Endothelial cell of umbilical vein (primary cell): ENCODE measurements around the gene SCD. TPM values are rescaled to one million over a fixed set of nuclear protein-coding genes. Genes with fewer than 3 reads are reported as not detected.

ENCODE experiments used
- BruUV-seq: library from RNA; stranded (reverse); fragments of 400-500 nt; replicated peaks from 2 replicates; lab custom pipeline; 2021; lab: Mats Ljungman, UMichigan
- CTCF ChIA-PET: fragments of 300-600, 350-600 bp; sonication (Branson Sonifier 250); formaldehyde crosslinking; loops from one replicate; lab custom pipeline; 2021; ENCODE audit warnings: antibody characterized with exemption, inconsistent platforms; lab: Charles Lee
- POLR2A ChIA-PET: fragments of 300-600, 350-600 bp; sonication (Branson Sonifier 250); formaldehyde crosslinking; loops from one replicate; lab custom pipeline; 2021; ENCODE audit warnings: antibody characterized with exemption, inconsistent platforms; lab: Charles Lee
- DNase-seq: peaks from one replicate; pipeline ENCODE4 v3.0.0-alpha.2; 2011; ENCODE audit warnings: low read depth, low spot score
- FAIRE-seq: peaks from 2 replicates; lab custom pipeline; 2011; peaks lifted over from hg19 to GRCh38; lab: Jason Lieb, UNC
- H2AFZ ChIP-seq: 2 replicates; pipeline ENCODE4 v1.6.0; 2012; ENCODE audit warnings: low read depth, low read length, control low read depth, inconsistent platforms
- H3K27ac ChIP-seq: 2 replicates; pipeline ENCODE4 v1.5.1; 2011; ENCODE audit warnings: low read depth, mild to moderate bottlenecking, control low read depth, low read length, moderate library complexity; ENCODE audit not compliant: insufficient read depth
- H3K27me3 ChIP-seq, 2 experiments: 2 replicates each; pipeline versions ENCODE4 v1.6.0 to v1.6.1; 2011; ENCODE audit warnings: low read length in 2 of 2, mixed read lengths in 1 of 2; ENCODE audit not compliant: control insufficient read depth in 2 of 2, insufficient read depth in 2 of 2
- H3K36me3 ChIP-seq, 2 experiments: 2 replicates in 1 of 2; 3 replicates in 1 of 2; pipeline ENCODE4 v1.5.1; 2011; ENCODE audit warnings: low read length in 2 of 2, mild to moderate bottlenecking in 1 of 2, moderate library complexity in 1 of 2; ENCODE audit not compliant: control insufficient read depth in 2 of 2, insufficient read depth in 2 of 2; ENCODE audit errors: extremely low read depth in 1 of 2
- H3K4me1 ChIP-seq: 3 replicates; pipeline ENCODE4 v1.5.1; 2011; ENCODE audit warnings: mild to moderate bottlenecking, low read length; ENCODE audit not compliant: control insufficient read depth, insufficient read depth; ENCODE audit errors: extremely low read depth
- H3K4me2 ChIP-seq: 2 replicates; pipeline ENCODE4 v1.6.1; 2011; ENCODE audit warnings: low read length, control low read depth, mixed read lengths; ENCODE audit not compliant: insufficient read depth
- H3K4me3 ChIP-seq, 3 experiments: fragments of 200-600 bp in 1 of 3; sonication (generic), shearing (Covaris generic) in 1 of 3; replicated peaks in 1 of 3; 2 replicates each; pipeline ENCODE4 v1.5.1; 2011 to 2016; ENCODE audit warnings: control low read depth in 3 of 3, low read length in 3 of 3, mild to moderate bottlenecking in 2 of 3, inconsistent platforms in 1 of 3, low read depth in 1 of 3, moderate library complexity in 1 of 3; ENCODE audit not compliant: insufficient read depth in 1 of 3
- H3K79me2 ChIP-seq: 2 replicates; pipeline ENCODE4 v1.6.0; 2012; ENCODE audit warnings: low read length, inconsistent platforms; ENCODE audit not compliant: control insufficient read depth, insufficient read depth
- H3K9ac ChIP-seq: replicated peaks from 2 replicates; pipeline ENCODE3; 2011; ENCODE audit warnings: low read length, control low read depth; ENCODE audit not compliant: insufficient read depth; ENCODE audit errors: extremely low read depth
- H3K9me1 ChIP-seq: replicated peaks from 3 replicates; pipeline ENCODE4 v1.6.0; 2011; ENCODE audit warnings: mild to moderate bottlenecking, low read length; ENCODE audit not compliant: control insufficient read depth, insufficient read depth; ENCODE audit errors: extremely low read depth
- H3K9me3 ChIP-seq: replicated peaks from 2 replicates; pipeline ENCODE4 v1.5.1; 2012; ENCODE audit warnings: low read length, inconsistent platforms; ENCODE audit not compliant: control insufficient read depth, insufficient read depth
- H4K20me1 ChIP-seq: replicated peaks from 2 replicates; pipeline ENCODE3; 2011; ENCODE audit warnings: mild to moderate bottlenecking, low read length; ENCODE audit not compliant: control insufficient read depth, insufficient read depth; ENCODE audit errors: extremely low read depth
- CTCF ChIP-seq, 2 donors: IDR thresholded peaks; 1 replicate in 1 of 2; 2 replicates in 1 of 2; pipeline ENCODE4 v1.5.1; 2011; ENCODE audit warnings: low read length in 2 of 2, mild to moderate bottlenecking in 2 of 2, moderate library complexity in 2 of 2, control low read depth in 1 of 2, inconsistent platforms in 1 of 2, low read depth in 1 of 2; ENCODE audit not compliant: insufficient read depth in 1 of 2; ENCODE audit errors: extremely low read depth in 1 of 2
- JUN ChIP-seq: IDR thresholded peaks from 2 replicates; pipeline ENCODE4 v1.6.1; 2011; ENCODE audit warnings: borderline replicate concordance, low read depth; ENCODE audit not compliant: insufficient read length, insufficient read depth
- MYC ChIP-seq: IDR thresholded peaks from one replicate; pipeline ENCODE4 v1.6.1; 2011; ENCODE audit warnings: mild to moderate bottlenecking, low read depth, low read length
- POLR2A ChIP-seq: IDR thresholded peaks from 2 replicates; pipeline ENCODE4 v1.6.1; 2012; ENCODE audit warnings: low read depth, mild to moderate bottlenecking, control low read depth, low read length
- POLR2AphosphoS5 ChIP-seq: IDR thresholded peaks from 2 replicates; pipeline ENCODE4 v1.6.1; 2012; ENCODE audit warnings: low read depth, mild to moderate bottlenecking, control low read depth, low read length, moderate library complexity; ENCODE audit not compliant: insufficient read depth
- dilution Hi-C: fragments of 300-500 bp; cut with MboI; formaldehyde crosslinking; loops from one replicate; pipeline ENCODE4 v1.15.0; 2019; ENCODE audit warnings: low sequenced_read_pairs; ENCODE audit not compliant: extremely low pct_ligation_motif_present
- intact Hi-C: fragments of 100-400 bp; cut with micrococcal nuclease; formaldehyde crosslinking; loops from one replicate; pipeline ENCODE4 v1.10.0; 2022
- polyA plus RNA-seq, 4 experiments: library from polyadenylated mRNA; depleted of rRNA in 3 of 4; stranded (reverse) in 3 of 4; unstranded in 1 of 4; fragments of >200 nt; gene quantifications; 2 replicates each; pipeline versions ENCODE4 v1.2.1 to v1.2.3, GENCODE V29; 2011 to 2012; ENCODE audit warnings: missing spikeins in 1 of 4
- total RNA-seq: library from RNA; stranded (reverse); gene quantifications from 2 replicates; pipeline ENCODE4 v1.2.3, GENCODE V29; 2021

Gene SCD
- total and polyA plus RNA-seq, 2 donors (not counting 3 experiments of a cell fraction or from before 2014, with no cell fraction given): 258 to 426 TPM

- dilution Hi-C loops (no loop called here), intact Hi-C loops (loop anchor here (5.0 kb wide), 1 partner anchor 62 kb away; the partner anchor contains the start of gene BLOC1S2)
- BruUV-seq: no TSS peak
- Histone ChIP-seq H3K9ac (no peak overlapping the region), H3K4me2 (peak overlapping the region; percentile 81), H3K4me3 (peak overlapping the region; percentile 2 to 87 (median 85)), H3K27me3 (no peaks in the 10 kb centered on the region), H3K79me2 (peaks cover 69% of the 10 kb centered on the region), H3K9me1 (no peaks in the 10 kb centered on the region), H3K9me3 (no peaks in the 10 kb centered on the region), H4K20me1 (peaks cover 9% of the 10 kb centered on the region), H2AFZ (no peak overlapping the region), H3K27ac (no peak overlapping the region), H3K36me3 (peaks cover 15 to 28% of the 10 kb centered on the region in 2 experiments), H3K4me1 (peaks cover 43% of the 10 kb centered on the region)
- DNase-seq (no peak), FAIRE-seq (no peak)
- ChIA-PET POLR2A (interaction anchor here (2.1 kb wide), 1 partner anchor 25 kb away, joined by 6 read pairs; no protein-coding TSS in a partner anchor), CTCF (interaction anchor here (1.0 to 2.4 kb wide), 11 partner anchors 10 to 529 kb away, joined by 3 to 9 read pairs (median 6); no protein-coding TSS in a partner anchor)
- TF ChIP-seq POLR2AphosphoS5 (no peak), CTCF (IDR thresholded peaks at IDR 0.05; ENCODE audit: extremely low read depth in 1 of 2, insufficient read depth in 1 of 2, low read depth in 1 of 2, low read length in 2 of 2) (no peak), JUN (no peak), POLR2A (no peak), MYC (no peak)
These were observed 2.1 kb downstream of the SCD start for GRCh38 chr10:100349087-100349486.
